Endothelial cell of umbilical vein (primary cell): ENCODE results near the gene PFKFB1. TPM values are rescaled to one million over a fixed set of nuclear protein-coding genes. Genes with fewer than 3 reads are reported as not detected.

Source experiments
- BruUV-seq: library from RNA; stranded (reverse); fragments of 400-500 nt; replicated peaks from 2 replicates; lab custom pipeline; 2021; lab: Mats Ljungman, UMichigan
- CTCF ChIA-PET: fragments of 300-600, 350-600 bp; sonication (Branson Sonifier 250); formaldehyde crosslinking; loops from one replicate; lab custom pipeline; 2021; ENCODE audit warnings: antibody characterized with exemption, inconsistent platforms; lab: Charles Lee
- POLR2A ChIA-PET: fragments of 300-600, 350-600 bp; sonication (Branson Sonifier 250); formaldehyde crosslinking; loops from one replicate; lab custom pipeline; 2021; ENCODE audit warnings: antibody characterized with exemption, inconsistent platforms; lab: Charles Lee
- DNase-seq: peaks from one replicate; pipeline ENCODE4 v3.0.0-alpha.2; 2011; ENCODE audit warnings: low read depth, low spot score
- FAIRE-seq: peaks from 2 replicates; lab custom pipeline; 2011; peaks lifted over from hg19 to GRCh38; lab: Jason Lieb, UNC
- H2AFZ ChIP-seq: 2 replicates; pipeline ENCODE4 v1.6.0; 2012; ENCODE audit warnings: low read depth, low read length, control low read depth, inconsistent platforms
- H3K27ac ChIP-seq: 2 replicates; pipeline ENCODE4 v1.5.1; 2011; ENCODE audit warnings: low read depth, mild to moderate bottlenecking, control low read depth, low read length, moderate library complexity; ENCODE audit not compliant: insufficient read depth
- H3K27me3 ChIP-seq, 2 experiments: 2 replicates each; pipeline versions ENCODE4 v1.6.0 to v1.6.1; 2011; ENCODE audit warnings: low read length in 2 of 2, mixed read lengths in 1 of 2; ENCODE audit not compliant: control insufficient read depth in 2 of 2, insufficient read depth in 2 of 2
- H3K36me3 ChIP-seq, 2 experiments: 2 replicates in 1 of 2; 3 replicates in 1 of 2; pipeline ENCODE4 v1.5.1; 2011; ENCODE audit warnings: low read length in 2 of 2, mild to moderate bottlenecking in 1 of 2, moderate library complexity in 1 of 2; ENCODE audit not compliant: control insufficient read depth in 2 of 2, insufficient read depth in 2 of 2; ENCODE audit errors: extremely low read depth in 1 of 2
- H3K4me1 ChIP-seq: 3 replicates; pipeline ENCODE4 v1.5.1; 2011; ENCODE audit warnings: mild to moderate bottlenecking, low read length; ENCODE audit not compliant: control insufficient read depth, insufficient read depth; ENCODE audit errors: extremely low read depth
- H3K4me2 ChIP-seq: 2 replicates; pipeline ENCODE4 v1.6.1; 2011; ENCODE audit warnings: low read length, control low read depth, mixed read lengths; ENCODE audit not compliant: insufficient read depth
- H3K4me3 ChIP-seq, 3 experiments: fragments of 200-600 bp in 1 of 3; sonication (generic), shearing (Covaris generic) in 1 of 3; replicated peaks in 1 of 3; 2 replicates each; pipeline ENCODE4 v1.5.1; 2011 to 2016; ENCODE audit warnings: control low read depth in 3 of 3, low read length in 3 of 3, mild to moderate bottlenecking in 2 of 3, inconsistent platforms in 1 of 3, low read depth in 1 of 3, moderate library complexity in 1 of 3; ENCODE audit not compliant: insufficient read depth in 1 of 3
- H3K79me2 ChIP-seq: 2 replicates; pipeline ENCODE4 v1.6.0; 2012; ENCODE audit warnings: low read length, inconsistent platforms; ENCODE audit not compliant: control insufficient read depth, insufficient read depth
- H3K9ac ChIP-seq: replicated peaks from 2 replicates; pipeline ENCODE3; 2011; ENCODE audit warnings: low read length, control low read depth; ENCODE audit not compliant: insufficient read depth; ENCODE audit errors: extremely low read depth
- H3K9me1 ChIP-seq: replicated peaks from 3 replicates; pipeline ENCODE4 v1.6.0; 2011; ENCODE audit warnings: mild to moderate bottlenecking, low read length; ENCODE audit not compliant: control insufficient read depth, insufficient read depth; ENCODE audit errors: extremely low read depth
- H3K9me3 ChIP-seq: replicated peaks from 2 replicates; pipeline ENCODE4 v1.5.1; 2012; ENCODE audit warnings: low read length, inconsistent platforms; ENCODE audit not compliant: control insufficient read depth, insufficient read depth
- H4K20me1 ChIP-seq: replicated peaks from 2 replicates; pipeline ENCODE3; 2011; ENCODE audit warnings: mild to moderate bottlenecking, low read length; ENCODE audit not compliant: control insufficient read depth, insufficient read depth; ENCODE audit errors: extremely low read depth
- CTCF ChIP-seq, 2 donors: IDR thresholded peaks; 1 replicate in 1 of 2; 2 replicates in 1 of 2; pipeline ENCODE4 v1.5.1; 2011; ENCODE audit warnings: low read length in 2 of 2, mild to moderate bottlenecking in 2 of 2, moderate library complexity in 2 of 2, control low read depth in 1 of 2, inconsistent platforms in 1 of 2, low read depth in 1 of 2; ENCODE audit not compliant: insufficient read depth in 1 of 2; ENCODE audit errors: extremely low read depth in 1 of 2
- EZH2 ChIP-seq: IDR thresholded peaks from 2 replicates; pipeline ENCODE4 v1.6.1; 2012; ENCODE audit warnings: borderline replicate concordance, low read depth, mild to moderate bottlenecking, moderate library complexity, low read length, inconsistent platforms; ENCODE audit not compliant: severe bottlenecking
- FOS ChIP-seq: IDR thresholded peaks from 2 replicates; pipeline ENCODE4 v1.6.1; 2011; ENCODE audit warnings: mild to moderate bottlenecking, low read length, moderate library complexity, borderline replicate concordance; ENCODE audit not compliant: insufficient read depth
- GATA2 ChIP-seq: IDR thresholded peaks from 2 replicates; pipeline ENCODE4 v1.7.0; 2011; ENCODE audit warnings: low read depth, mild to moderate bottlenecking, moderate library complexity, mixed read lengths, low read length; ENCODE audit not compliant: insufficient read length, insufficient read depth
- JUN ChIP-seq: IDR thresholded peaks from 2 replicates; pipeline ENCODE4 v1.6.1; 2011; ENCODE audit warnings: borderline replicate concordance, low read depth; ENCODE audit not compliant: insufficient read length, insufficient read depth
- MAX ChIP-seq: IDR thresholded peaks from 2 replicates; pipeline ENCODE4 v1.6.1; 2011; ENCODE audit not compliant: insufficient read depth, insufficient read length
- MYC ChIP-seq: IDR thresholded peaks from one replicate; pipeline ENCODE4 v1.6.1; 2011; ENCODE audit warnings: mild to moderate bottlenecking, low read depth, low read length
- POLR2A ChIP-seq: IDR thresholded peaks from 2 replicates; pipeline ENCODE4 v1.6.1; 2012; ENCODE audit warnings: low read depth, mild to moderate bottlenecking, control low read depth, low read length
- POLR2AphosphoS5 ChIP-seq: IDR thresholded peaks from 2 replicates; pipeline ENCODE4 v1.6.1; 2012; ENCODE audit warnings: low read depth, mild to moderate bottlenecking, control low read depth, low read length, moderate library complexity; ENCODE audit not compliant: insufficient read depth
- dilution Hi-C: fragments of 300-500 bp; cut with MboI; formaldehyde crosslinking; loops from one replicate; pipeline ENCODE4 v1.15.0; 2019; ENCODE audit warnings: low sequenced_read_pairs; ENCODE audit not compliant: extremely low pct_ligation_motif_present
- intact Hi-C: fragments of 100-400 bp; cut with micrococcal nuclease; formaldehyde crosslinking; loops from one replicate; pipeline ENCODE4 v1.10.0; 2022
- polyA plus RNA-seq, 4 experiments: library from polyadenylated mRNA; depleted of rRNA in 3 of 4; stranded (reverse) in 3 of 4; unstranded in 1 of 4; fragments of >200 nt; gene quantifications; 2 replicates each; pipeline versions ENCODE4 v1.2.1 to v1.2.3, GENCODE V29; 2011 to 2012; ENCODE audit warnings: missing spikeins in 1 of 4
- total RNA-seq: library from RNA; stranded (reverse); gene quantifications from 2 replicates; pipeline ENCODE4 v1.2.3, GENCODE V29; 2021

The PFKFB1 gene
- total and polyA plus RNA-seq, 2 donors (not counting 3 experiments of a cell fraction or from before 2014, with no cell fraction given): 0.18 to 0.20 TPM

- ChIA-PET POLR2A (no interaction called here), CTCF (no interaction called here)
- dilution Hi-C loops: no loop called here
Observed at GRCh38 chrX:55029291-55029690, 35.3 kb upstream of the PFKFB1 start.

More at GRCh38 chrX:55029291-55029690, 35.3 kb upstream of the PFKFB1 start:
- H4K20me1 ChIP-seq: no peaks in the 10 kb centered on the region
- no peaks in the 10 kb centered on the region for H3K79me2 ChIP-seq
- no peak overlapping the region for H3K9ac ChIP-seq
- no peaks in the 10 kb centered on the region for H3K36me3 ChIP-seq
- H3K27me3 ChIP-seq: peaks cover 0 to 2% of the 10 kb centered on the region in 2 experiments
- intact Hi-C loops: no loop called here
- no peaks in the 10 kb centered on the region for H3K4me1 ChIP-seq
- H3K4me3 ChIP-seq: no peak overlapping the region
- FAIRE-seq (no peak), DNase-seq (no peak)
- no peaks in the 10 kb centered on the region for H3K9me3 ChIP-seq
- no peak overlapping the region for H2AFZ ChIP-seq
- no TSS peak for BruUV-seq
- H3K4me2 ChIP-seq: no peak overlapping the region
- H3K27ac ChIP-seq: no peak overlapping the region
- H3K9me1 ChIP-seq: no peaks in the 10 kb centered on the region
- TF ChIP-seq JUN: no peak
- no peak for TF ChIP-seq CTCF (IDR thresholded peaks at IDR 0.05; ENCODE audit: extremely low read depth in 1 of 2, insufficient read depth in 1 of 2, low read depth in 1 of 2, low read length in 2 of 2)
- no peak for TF ChIP-seq GATA2
- TF ChIP-seq FOS: no peak
- TF ChIP-seq MYC: no peak
- no peak for TF ChIP-seq MAX
- no peak for TF ChIP-seq POLR2AphosphoS5
- TF ChIP-seq POLR2A: no peak
- TF ChIP-seq EZH2: no peak
